ENCODE data around the gene GAPDH.

DNA sequence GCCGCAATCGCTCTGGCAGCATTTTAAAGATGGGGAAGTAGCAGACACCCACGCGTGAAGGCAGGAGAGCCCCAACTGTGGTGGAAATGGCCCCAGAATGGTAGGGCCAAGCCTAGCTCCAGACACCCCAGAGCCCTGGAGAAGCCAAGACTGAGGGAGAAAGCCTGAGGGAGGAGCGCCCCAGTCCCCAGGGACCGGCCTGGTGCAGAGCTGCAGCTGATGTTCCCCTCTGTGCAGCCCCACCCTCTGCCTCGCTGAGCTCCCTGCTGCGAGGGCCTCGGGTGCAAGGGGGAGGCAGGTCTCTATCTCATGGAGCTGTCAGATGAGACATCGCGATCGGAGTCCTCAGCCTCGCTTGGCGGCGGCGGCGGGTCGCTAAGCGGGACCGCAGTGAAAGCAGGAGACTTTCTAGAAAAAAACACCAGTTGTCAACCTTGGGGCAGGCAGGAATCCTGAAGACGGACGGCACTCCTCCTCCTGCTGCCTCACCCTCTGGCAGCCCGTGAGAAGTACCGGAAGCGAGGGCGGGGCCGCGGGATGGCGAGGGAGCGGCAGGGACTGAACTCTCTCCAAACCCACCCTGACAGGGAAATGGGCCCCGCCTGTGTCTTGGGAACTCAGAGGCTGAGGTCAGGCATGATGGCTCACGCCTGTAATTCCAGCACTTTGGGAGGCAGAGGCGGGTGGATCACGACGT lies 6.0 kb downstream of the GAPDH start:
- TF ChIP-seq, protein P1, sequence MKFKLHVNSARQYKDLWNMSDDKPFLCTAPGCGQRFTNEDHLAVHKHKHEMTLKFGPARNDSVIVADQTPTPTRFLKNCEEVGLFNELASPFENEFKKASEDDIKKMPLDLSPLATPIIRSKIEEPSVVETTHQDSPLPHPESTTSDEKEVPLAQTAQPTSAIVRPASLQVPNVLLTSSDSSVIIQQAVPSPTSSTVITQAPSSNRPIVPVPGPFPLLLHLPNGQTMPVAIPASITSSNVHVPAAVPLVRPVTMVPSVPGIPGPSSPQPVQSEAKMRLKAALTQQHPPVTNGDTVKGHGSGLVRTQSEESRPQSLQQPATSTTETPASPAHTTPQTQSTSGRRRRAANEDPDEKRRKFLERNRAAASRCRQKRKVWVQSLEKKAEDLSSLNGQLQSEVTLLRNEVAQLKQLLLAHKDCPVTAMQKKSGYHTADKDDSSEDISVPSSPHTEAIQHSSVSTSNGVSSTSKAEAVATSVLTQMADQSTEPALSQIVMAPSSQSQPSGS (CRISPR knock-in tag; IDR thresholded peaks at IDR 0.05; ENCODE audit: borderline replicate concordance, low read depth), result no peak
- TF ChIP-seq, protein P2, sequence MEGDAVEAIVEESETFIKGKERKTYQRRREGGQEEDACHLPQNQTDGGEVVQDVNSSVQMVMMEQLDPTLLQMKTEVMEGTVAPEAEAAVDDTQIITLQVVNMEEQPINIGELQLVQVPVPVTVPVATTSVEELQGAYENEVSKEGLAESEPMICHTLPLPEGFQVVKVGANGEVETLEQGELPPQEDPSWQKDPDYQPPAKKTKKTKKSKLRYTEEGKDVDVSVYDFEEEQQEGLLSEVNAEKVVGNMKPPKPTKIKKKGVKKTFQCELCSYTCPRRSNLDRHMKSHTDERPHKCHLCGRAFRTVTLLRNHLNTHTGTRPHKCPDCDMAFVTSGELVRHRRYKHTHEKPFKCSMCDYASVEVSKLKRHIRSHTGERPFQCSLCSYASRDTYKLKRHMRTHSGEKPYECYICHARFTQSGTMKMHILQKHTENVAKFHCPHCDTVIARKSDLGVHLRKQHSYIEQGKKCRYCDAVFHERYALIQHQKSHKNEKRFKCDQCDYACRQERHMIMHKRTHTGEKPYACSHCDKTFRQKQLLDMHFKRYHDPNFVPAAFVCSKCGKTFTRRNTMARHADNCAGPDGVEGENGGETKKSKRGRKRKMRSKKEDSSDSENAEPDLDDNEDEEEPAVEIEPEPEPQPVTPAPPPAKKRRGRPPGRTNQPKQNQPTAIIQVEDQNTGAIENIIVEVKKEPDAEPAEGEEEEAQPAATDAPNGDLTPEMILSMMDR (IDR thresholded peaks at IDR 0.05), result no peak
- TF ChIP-seq, protein P3, sequence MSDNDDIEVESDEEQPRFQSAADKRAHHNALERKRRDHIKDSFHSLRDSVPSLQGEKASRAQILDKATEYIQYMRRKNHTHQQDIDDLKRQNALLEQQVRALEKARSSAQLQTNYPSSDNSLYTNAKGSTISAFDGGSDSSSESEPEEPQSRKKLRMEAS (CRISPR knock-in tag; IDR thresholded peaks at IDR 0.05), result no peak; the same call in 1 of the 2 replicates
- TF ChIP-seq NFE2L1 (CRISPR knock-in tag; IDR thresholded peaks at IDR 0.05), result no peak
